GM23338 (cell line): ENCODE results near the gene C6orf15. TPM values are rescaled to one million over a fixed set of nuclear protein-coding genes. Genes with fewer than 3 reads are reported as not detected.
A peak's percentile ranks its signal among the peaks of the same experiment; 100 is the strongest.
"Not testable (repeated sequence)": the region's sequence is repeated elsewhere in the genome, so short reads cannot be mapped to it uniquely, and the experiment has no call there.

Experiments
- ATAC-seq: fragments of 200-7000 bp; cut with Tn5 transposase; 3 replicates; pipeline ENCODE4 v1.9.1; 2020
- DNase-seq: peaks from one replicate; pipeline ENCODE4 v3.0.0-alpha.2; 2015; ENCODE audit warnings: low spot score
- H2AFZ ChIP-seq: fragments of 200-600 bp; sonication (generic); 2 replicates; pipeline ENCODE4 v1.8.0; 2016; ENCODE audit warnings: antibody characterized with exemption, mild to moderate bottlenecking, moderate library complexity
- H3F3A ChIP-seq: fragments of 200-600 bp; sonication (generic); replicated peaks from 2 replicates; pipeline ENCODE4 v1.8.0; 2017; ENCODE audit warnings: antibody characterized with exemption, mixed run types, low read depth
- H3K27ac ChIP-seq: fragments of 200-600 bp; sonication (generic); 2 replicates; pipeline ENCODE4 v1.6.1; 2016; ENCODE audit warnings: low read depth
- H3K27me3 ChIP-seq: fragments of 200-600 bp; sonication (generic); 2 replicates; pipeline ENCODE4 v1.8.0; 2016; ENCODE audit warnings: mild to moderate bottlenecking, mixed run types, moderate library complexity; ENCODE audit not compliant: insufficient read depth
- H3K36me3 ChIP-seq: fragments of 200-600 bp; sonication (generic); 2 replicates; pipeline ENCODE4 v1.8.0; 2016; ENCODE audit warnings: mild to moderate bottlenecking; ENCODE audit not compliant: insufficient read depth
- H3K4me1 ChIP-seq: fragments of 200-600 bp; sonication (generic); 2 replicates; pipeline ENCODE4 v1.8.0; 2016; ENCODE audit warnings: mild to moderate bottlenecking, moderate library complexity; ENCODE audit not compliant: insufficient read depth
- H3K4me2 ChIP-seq: fragments of 200-600 bp; sonication (generic); 2 replicates; pipeline ENCODE4 v1.7.1; 2017; ENCODE audit warnings: mixed run types
- H3K4me3 ChIP-seq: fragments of 200-600 bp; sonication (generic); 2 replicates; pipeline ENCODE4 v1.6.1; 2016; ENCODE audit warnings: mixed run types
- H3K79me2 ChIP-seq: fragments of 200-600 bp; sonication (generic); replicated peaks from 2 replicates; pipeline ENCODE4 v1.8.0; 2017; ENCODE audit warnings: mild to moderate bottlenecking; ENCODE audit not compliant: insufficient read depth
- H3K9me2 ChIP-seq: fragments of 200-600 bp; sonication (generic); 2 replicates; pipeline ENCODE4 v1.8.0; 2017; ENCODE audit not compliant: insufficient read depth
- H4K20me1 ChIP-seq: fragments of 200-600 bp; sonication (generic); replicated peaks from 2 replicates; pipeline ENCODE4 v1.8.0; 2017; ENCODE audit warnings: mild to moderate bottlenecking; ENCODE audit not compliant: insufficient read depth
- H3K27ac Mint-ChIP-seq: 2 replicates; pipeline ENCODE4 v1.8.0; 2020; ENCODE audit warnings: inconsistent platforms, mild to moderate bottlenecking, moderate library complexity, mixed read lengths
- H3K27me3 Mint-ChIP-seq: 3 replicates; pipeline ENCODE4 v1.8.0; 2022; ENCODE audit warnings: low read depth, mild to moderate bottlenecking, moderate library complexity, mixed read lengths, inconsistent platforms; ENCODE audit not compliant: insufficient read depth, poor library complexity
- H3K36me3 Mint-ChIP-seq: 3 replicates; pipeline ENCODE4 v1.8.0; 2021; ENCODE audit warnings: low read depth, mild to moderate bottlenecking, inconsistent platforms, moderate library complexity, mixed read lengths
- H3K4me1 Mint-ChIP-seq: 3 replicates; pipeline ENCODE4 v1.8.0; 2020; ENCODE audit warnings: mild to moderate bottlenecking, inconsistent platforms, mixed read lengths
- H3K4me3 Mint-ChIP-seq: 3 replicates; pipeline ENCODE4 v1.8.0; 2021; ENCODE audit warnings: moderate library complexity, mild to moderate bottlenecking, inconsistent platforms, mixed read lengths
- H3K9me3 Mint-ChIP-seq: 3 replicates; pipeline ENCODE4 v1.8.0; 2020; ENCODE audit warnings: moderate library complexity, mild to moderate bottlenecking, inconsistent platforms, mixed read lengths
- ETS1 ChIP-seq: IDR thresholded peaks from 2 replicates; pipeline ENCODE4 v1.6.1; 2016; ENCODE audit warnings: antibody characterized with exemption
- EZH2 ChIP-seq: fragments of 200-600 bp; sonication (generic); IDR thresholded peaks from one replicate; pipeline ENCODE4 v1.8.0; 2017; ENCODE audit warnings: antibody characterized with exemption, mild to moderate bottlenecking, low read depth; ENCODE audit not compliant: unreplicated experiment
- POLR2AphosphoS5 ChIP-seq: IDR thresholded peaks from 2 replicates; pipeline ENCODE4 v1.6.1; 2016; ENCODE audit warnings: antibody characterized with exemption, low read depth
- polyA plus RNA-seq: library from polyadenylated mRNA; unstranded; fragments of >200 nt; fragmentation: Nextera tagmentation; extraction: Ambion mirVana; gene quantifications from 2 replicates; pipeline ENCODE4 v1.2.1, GENCODE V29; 2016
- total RNA-seq: library from RNA; depleted of rRNA; stranded (reverse); fragments of >200 nt; shearing (Covaris generic); gene quantifications from 2 replicates; pipeline ENCODE4 v1.2.3, GENCODE V29; 2014
- TF ChIP-seq, protein P1 (sequence below), 2 experiments: fragments of 200-600 bp in 1 of 2; sonication (generic) in 1 of 2; conservative IDR thresholded peaks; 2 replicates each; pipeline versions ENCODE4 v1.5.1 to v1.6.1; 2016 to 2017; ENCODE audit warnings: antibody characterized with exemption in 2 of 2, low read depth in 2 of 2, mild to moderate bottlenecking in 2 of 2, moderate library complexity in 1 of 2
- TF ChIP-seq, protein P2 (sequence below): fragments of 250-450 bp; sonication (Bioruptor Pico); IDR thresholded peaks from 2 replicates; pipeline ENCODE4 v1.5.0; 2020; ENCODE audit warnings: mild to moderate bottlenecking, moderate library complexity

C6orf15 gene
- total and polyA plus RNA-seq, 2 experiments from 2014 or later: not detected

- Histone ChIP-seq H3K27me3 (no peaks in the 10 kb centered on the region), H3K4me3 (no peak overlapping the region), H4K20me1 (no peaks in the 10 kb centered on the region), H3K27ac (no peak overlapping the region), H3K4me2 (no peak overlapping the region), H2AFZ (no peak overlapping the region), H3F3A (0 out of 2 replicates have a peak, but pooled peaks cover 7% of the 10 kb centered on the region), H3K36me3 (no peaks in the 10 kb centered on the region), H3K4me1 (peaks cover 10% of the 10 kb centered on the region; the same call in 1 of the 2 replicates), H3K79me2 (no peaks in the 10 kb centered on the region), H3K9me2 (no peaks in the 10 kb centered on the region)
- Mint-ChIP-seq H3K4me3 (no peak overlapping the region), H3K27ac (no peak overlapping the region), H3K9me3 (no peaks in the 10 kb centered on the region; the same call in 2 of the 3 replicates), H3K4me1 (peaks cover 19% of the 10 kb centered on the region), H3K27me3 (peaks cover 6% of the 10 kb centered on the region), H3K36me3 (no peaks in the 10 kb centered on the region)
- DNase-seq: peak; percentile 89
- TF ChIP-seq, protein P1, sequence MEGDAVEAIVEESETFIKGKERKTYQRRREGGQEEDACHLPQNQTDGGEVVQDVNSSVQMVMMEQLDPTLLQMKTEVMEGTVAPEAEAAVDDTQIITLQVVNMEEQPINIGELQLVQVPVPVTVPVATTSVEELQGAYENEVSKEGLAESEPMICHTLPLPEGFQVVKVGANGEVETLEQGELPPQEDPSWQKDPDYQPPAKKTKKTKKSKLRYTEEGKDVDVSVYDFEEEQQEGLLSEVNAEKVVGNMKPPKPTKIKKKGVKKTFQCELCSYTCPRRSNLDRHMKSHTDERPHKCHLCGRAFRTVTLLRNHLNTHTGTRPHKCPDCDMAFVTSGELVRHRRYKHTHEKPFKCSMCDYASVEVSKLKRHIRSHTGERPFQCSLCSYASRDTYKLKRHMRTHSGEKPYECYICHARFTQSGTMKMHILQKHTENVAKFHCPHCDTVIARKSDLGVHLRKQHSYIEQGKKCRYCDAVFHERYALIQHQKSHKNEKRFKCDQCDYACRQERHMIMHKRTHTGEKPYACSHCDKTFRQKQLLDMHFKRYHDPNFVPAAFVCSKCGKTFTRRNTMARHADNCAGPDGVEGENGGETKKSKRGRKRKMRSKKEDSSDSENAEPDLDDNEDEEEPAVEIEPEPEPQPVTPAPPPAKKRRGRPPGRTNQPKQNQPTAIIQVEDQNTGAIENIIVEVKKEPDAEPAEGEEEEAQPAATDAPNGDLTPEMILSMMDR (conservative IDR thresholded peaks at IDR 0.05; ENCODE audit: low read depth in 2 of 2): peak; percentile 84 to 85
- no peak for TF ChIP-seq POLR2AphosphoS5
- TF ChIP-seq, protein P2, sequence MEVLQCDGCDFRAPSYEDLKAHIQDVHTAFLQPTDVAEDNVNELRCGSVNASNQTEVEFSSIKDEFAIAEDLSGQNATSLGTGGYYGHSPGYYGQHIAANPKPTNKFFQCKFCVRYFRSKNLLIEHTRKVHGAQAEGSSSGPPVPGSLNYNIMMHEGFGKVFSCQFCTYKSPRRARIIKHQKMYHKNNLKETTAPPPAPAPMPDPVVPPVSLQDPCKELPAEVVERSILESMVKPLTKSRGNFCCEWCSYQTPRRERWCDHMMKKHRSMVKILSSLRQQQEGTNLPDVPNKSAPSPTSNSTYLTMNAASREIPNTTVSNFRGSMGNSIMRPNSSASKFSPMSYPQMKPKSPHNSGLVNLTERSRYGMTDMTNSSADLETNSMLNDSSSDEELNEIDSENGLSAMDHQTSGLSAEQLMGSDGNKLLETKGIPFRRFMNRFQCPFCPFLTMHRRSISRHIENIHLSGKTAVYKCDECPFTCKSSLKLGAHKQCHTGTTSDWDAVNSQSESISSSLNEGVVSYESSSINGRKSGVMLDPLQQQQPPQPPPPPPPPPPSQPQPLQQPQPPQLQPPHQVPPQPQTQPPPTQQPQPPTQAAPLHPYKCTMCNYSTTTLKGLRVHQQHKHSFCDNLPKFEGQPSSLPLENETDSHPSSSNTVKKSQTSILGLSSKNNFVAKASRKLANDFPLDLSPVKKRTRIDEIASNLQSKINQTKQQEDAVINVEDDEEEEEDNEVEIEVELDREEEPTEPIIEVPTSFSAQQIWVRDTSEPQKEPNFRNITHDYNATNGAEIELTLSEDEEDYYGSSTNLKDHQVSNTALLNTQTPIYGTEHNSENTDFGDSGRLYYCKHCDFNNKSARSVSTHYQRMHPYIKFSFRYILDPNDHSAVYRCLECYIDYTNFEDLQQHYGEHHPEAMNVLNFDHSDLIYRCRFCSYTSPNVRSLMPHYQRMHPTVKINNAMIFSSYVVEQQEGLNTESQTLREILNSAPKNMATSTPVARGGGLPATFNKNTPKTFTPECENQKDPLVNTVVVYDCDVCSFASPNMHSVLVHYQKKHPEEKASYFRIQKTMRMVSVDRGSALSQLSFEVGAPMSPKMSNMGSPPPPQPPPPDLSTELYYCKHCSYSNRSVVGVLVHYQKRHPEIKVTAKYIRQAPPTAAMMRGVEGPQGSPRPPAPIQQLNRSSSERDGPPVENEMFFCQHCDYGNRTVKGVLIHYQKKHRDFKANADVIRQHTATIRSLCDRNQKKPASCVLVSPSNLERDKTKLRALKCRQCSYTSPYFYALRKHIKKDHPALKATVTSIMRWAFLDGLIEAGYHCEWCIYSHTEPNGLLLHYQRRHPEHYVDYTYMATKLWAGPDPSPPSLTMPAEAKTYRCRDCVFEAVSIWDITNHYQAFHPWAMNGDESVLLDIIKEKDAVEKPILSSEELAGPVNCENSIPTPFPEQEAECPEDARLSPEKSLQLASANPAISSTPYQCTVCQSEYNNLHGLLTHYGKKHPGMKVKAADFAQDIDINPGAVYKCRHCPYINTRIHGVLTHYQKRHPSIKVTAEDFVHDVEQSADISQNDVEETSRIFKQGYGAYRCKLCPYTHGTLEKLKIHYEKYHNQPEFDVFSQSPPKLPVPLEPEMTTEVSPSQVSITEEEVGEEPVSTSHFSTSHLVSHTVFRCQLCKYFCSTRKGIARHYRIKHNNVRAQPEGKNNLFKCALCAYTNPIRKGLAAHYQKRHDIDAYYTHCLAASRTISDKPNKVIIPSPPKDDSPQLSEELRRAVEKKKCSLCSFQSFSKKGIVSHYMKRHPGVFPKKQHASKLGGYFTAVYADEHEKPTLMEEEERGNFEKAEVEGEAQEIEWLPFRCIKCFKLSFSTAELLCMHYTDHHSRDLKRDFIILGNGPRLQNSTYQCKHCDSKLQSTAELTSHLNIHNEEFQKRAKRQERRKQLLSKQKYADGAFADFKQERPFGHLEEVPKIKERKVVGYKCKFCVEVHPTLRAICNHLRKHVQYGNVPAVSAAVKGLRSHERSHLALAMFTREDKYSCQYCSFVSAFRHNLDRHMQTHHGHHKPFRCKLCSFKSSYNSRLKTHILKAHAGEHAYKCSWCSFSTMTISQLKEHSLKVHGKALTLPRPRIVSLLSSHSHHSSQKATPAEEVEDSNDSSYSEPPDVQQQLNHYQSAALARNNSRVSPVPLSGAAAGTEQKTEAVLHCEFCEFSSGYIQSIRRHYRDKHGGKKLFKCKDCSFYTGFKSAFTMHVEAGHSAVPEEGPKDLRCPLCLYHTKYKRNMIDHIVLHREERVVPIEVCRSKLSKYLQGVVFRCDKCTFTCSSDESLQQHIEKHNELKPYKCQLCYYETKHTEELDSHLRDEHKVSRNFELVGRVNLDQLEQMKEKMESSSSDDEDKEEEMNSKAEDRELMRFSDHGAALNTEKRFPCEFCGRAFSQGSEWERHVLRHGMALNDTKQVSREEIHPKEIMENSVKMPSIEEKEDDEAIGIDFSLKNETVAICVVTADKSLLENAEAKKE (CRISPR knock-in tag): no peak
- TF ChIP-seq EZH2: no peak
- no peak for TF ChIP-seq ETS1
- peak; percentile 76 for ATAC-seq
Observed at GRCh38 chr6:31068669-31069340, 43.6 kb downstream of the C6orf15 start.

GRCh38 chr6:31067891-31068668 is 44.3 kb downstream of the C6orf15 start:
- ATAC-seq, H4K20me1 ChIP-seq, H3K36me3 Mint-ChIP-seq, H3K36me3 ChIP-seq, H3K4me3 ChIP-seq, H2AFZ ChIP-seq, H3F3A ChIP-seq, H3K4me2 ChIP-seq, DNase-seq, H3K4me1 ChIP-seq, H3K4me3 Mint-ChIP-seq, H3K27ac ChIP-seq, H3K9me2 ChIP-seq, H3K27me3 Mint-ChIP-seq, H3K9me3 Mint-ChIP-seq, H3K27ac Mint-ChIP-seq, H3K79me2 ChIP-seq, H3K27me3 ChIP-seq: not testable (repeated sequence)
- peaks cover 19% of the 10 kb centered on the region for H3K4me1 Mint-ChIP-seq

- H3K4me1 ChIP-seq, H3K36me3 Mint-ChIP-seq, H3K9me2 ChIP-seq, H3K4me3 Mint-ChIP-seq, H4K20me1 ChIP-seq, H3K4me3 ChIP-seq, H3K36me3 ChIP-seq, H3K27ac Mint-ChIP-seq, ATAC-seq, H3K4me2 ChIP-seq, H3K79me2 ChIP-seq, H3K27ac ChIP-seq, H3F3A ChIP-seq, H3K27me3 ChIP-seq, H3K27me3 Mint-ChIP-seq, DNase-seq, H3K9me3 Mint-ChIP-seq, H2AFZ ChIP-seq: not testable (repeated sequence)
- H3K4me1 Mint-ChIP-seq: peaks cover 12% of the 10 kb centered on the region
Observed at GRCh38 chr6:31067028-31067427, 45.3 kb downstream of the C6orf15 start.
